Kidney epithelial cell (primary cell): ENCODE measurements around the gene MRPS25. TPM values are rescaled to one million over a fixed set of nuclear protein-coding genes. Genes with fewer than 3 reads are reported as not detected.
A peak's percentile ranks its signal among the peaks of the same experiment; 100 is the strongest.

Source experiments
- DNase-seq: peaks from one replicate; pipeline ENCODE4 v3.0.0-alpha.2; 2010; ENCODE audit warnings: low read depth
- H3K27me3 ChIP-seq: 2 replicates; pipeline ENCODE4 v1.6.0; 2011; ENCODE audit warnings: low read length; ENCODE audit not compliant: control insufficient read depth, insufficient read depth
- H3K36me3 ChIP-seq: 2 replicates; pipeline ENCODE4 v1.5.1; 2011; ENCODE audit warnings: low read length; ENCODE audit not compliant: control insufficient read depth, insufficient read depth
- H3K4me3 ChIP-seq: 2 replicates; pipeline ENCODE4 v1.5.1; 2011; ENCODE audit warnings: low read depth, mild to moderate bottlenecking, control low read depth, low read length
- CTCF ChIP-seq: IDR thresholded peaks from 2 replicates; pipeline ENCODE4 v1.5.1; 2011; ENCODE audit warnings: mild to moderate bottlenecking, moderate library complexity, low read length, control low read depth, inconsistent platforms; ENCODE audit not compliant: insufficient read depth, poor library complexity, severe bottlenecking
- total RNA-seq: library from RNA; depleted of rRNA; stranded (reverse); fragments of >200 nt; gene quantifications from 2 replicates; pipeline ENCODE4 v1.2.3, GENCODE V29; 2015

Gene MRPS25
- total RNA-seq, 1 donor from 2014 or later = 38.4 TPM

GRCh38 chr3:15098503-15099363 is 33.6 kb upstream of the MRPS25 start, which contains the start of gene RBSN:
Gene RBSN (minus strand): TSS chr3:15099148. CDS start chr3:15096120, 3,028 bp downstream.
- DNase-seq = peak; percentile 72
- no peak for TF ChIP-seq CTCF
- Histone ChIP-seq H3K4me3 (peak within 1 kb of the TSS; percentile 73), H3K36me3 (peaks cover 1% of the 10 kb centered on the region), H3K27me3 (no peaks in the 10 kb centered on the region)

GRCh38 chr3:15097891-15098290 is 32.8 kb upstream of the MRPS25 start:
- DNase-seq = peak; percentile 32
- Histone ChIP-seq H3K27me3 (no peaks in the 10 kb centered on the region), H3K36me3 (peaks cover 1% of the 10 kb centered on the region), H3K4me3 (peak overlapping the region; percentile 73)
- TF ChIP-seq CTCF = no peak

- peaks cover 1% of the 10 kb centered on the region for H3K36me3 ChIP-seq
- TF ChIP-seq CTCF = no peak
- H3K27me3 ChIP-seq = no peaks in the 10 kb centered on the region
- no peak overlapping the region for H3K4me3 ChIP-seq
- DNase-seq = no peak
These were observed 30.9 kb upstream of the MRPS25 start for GRCh38 chr3:15096046-15096445.

GRCh38 chr3:15094187-15094875 is 29.2 kb upstream of the MRPS25 start:
- no peak for DNase-seq
- Histone ChIP-seq H3K27me3 (no peaks in the 10 kb centered on the region), H3K36me3 (peaks cover 1% of the 10 kb centered on the region), H3K4me3 (no peak overlapping the region)
- TF ChIP-seq CTCF = no peak

- Histone ChIP-seq H3K36me3 (peaks cover 1% of the 10 kb centered on the region), H3K27me3 (no peaks in the 10 kb centered on the region), H3K4me3 (no peak overlapping the region)
- TF ChIP-seq CTCF = no peak
- no peak for DNase-seq
These were observed 27.6 kb upstream of the MRPS25 start for GRCh38 chr3:15092686-15093085.
